ENCODE data around the gene NMU. TPM values are rescaled to one million over a fixed set of nuclear protein-coding genes. Genes with fewer than 3 reads are reported as not detected.

NMU gene
- total RNA-seq, 2 donors from 2014 or later: not detected

DNA sequence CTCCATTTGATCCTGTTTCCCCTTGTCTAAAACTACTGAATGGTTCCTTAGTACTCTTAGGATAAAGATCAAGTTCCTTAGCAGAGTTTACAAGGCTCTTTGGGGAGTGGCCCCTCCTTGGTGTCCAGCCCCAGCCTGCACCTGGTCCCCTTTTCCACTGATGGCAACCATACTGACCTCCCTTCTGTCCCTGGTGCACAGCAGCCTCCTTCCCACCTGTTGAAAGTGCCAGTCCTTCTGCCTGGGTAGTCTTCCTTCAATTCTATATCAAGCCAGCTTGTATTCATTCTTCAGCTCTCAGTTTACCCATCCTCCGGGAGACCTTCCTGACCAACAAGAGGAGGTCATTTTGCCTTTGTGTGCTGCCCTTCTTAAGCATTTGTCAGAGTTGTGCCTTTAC lies 30.4 kb upstream of the NMU start:
- DNase-seq (no peak), ATAC-seq (no peak)
- no peak overlapping the region for H3K4me3 ChIP-seq
- H3K36me3 ChIP-seq (replicated peaks in 1 of 2; ENCODE audit: insufficient read depth in 1 of 2, low read depth in 2 of 2): no peaks in the 10 kb centered on the region
- H3K27ac ChIP-seq: no peak overlapping the region
- TF ChIP-seq, protein P1, sequence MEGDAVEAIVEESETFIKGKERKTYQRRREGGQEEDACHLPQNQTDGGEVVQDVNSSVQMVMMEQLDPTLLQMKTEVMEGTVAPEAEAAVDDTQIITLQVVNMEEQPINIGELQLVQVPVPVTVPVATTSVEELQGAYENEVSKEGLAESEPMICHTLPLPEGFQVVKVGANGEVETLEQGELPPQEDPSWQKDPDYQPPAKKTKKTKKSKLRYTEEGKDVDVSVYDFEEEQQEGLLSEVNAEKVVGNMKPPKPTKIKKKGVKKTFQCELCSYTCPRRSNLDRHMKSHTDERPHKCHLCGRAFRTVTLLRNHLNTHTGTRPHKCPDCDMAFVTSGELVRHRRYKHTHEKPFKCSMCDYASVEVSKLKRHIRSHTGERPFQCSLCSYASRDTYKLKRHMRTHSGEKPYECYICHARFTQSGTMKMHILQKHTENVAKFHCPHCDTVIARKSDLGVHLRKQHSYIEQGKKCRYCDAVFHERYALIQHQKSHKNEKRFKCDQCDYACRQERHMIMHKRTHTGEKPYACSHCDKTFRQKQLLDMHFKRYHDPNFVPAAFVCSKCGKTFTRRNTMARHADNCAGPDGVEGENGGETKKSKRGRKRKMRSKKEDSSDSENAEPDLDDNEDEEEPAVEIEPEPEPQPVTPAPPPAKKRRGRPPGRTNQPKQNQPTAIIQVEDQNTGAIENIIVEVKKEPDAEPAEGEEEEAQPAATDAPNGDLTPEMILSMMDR (IDR thresholded peaks at IDR 0.05): no peak
- no peak for TF ChIP-seq POLR2A (IDR thresholded peaks at IDR 0.05)
- no peaks in the 10 kb centered on the region for H3K9me3 ChIP-seq
- no peaks in the 10 kb centered on the region for H3K27me3 ChIP-seq
- WGBS, 2 donors: 76 to 88% methylated on average over 1 of the region's 1 CpG
- H3K4me1 ChIP-seq: no peaks in the 10 kb centered on the region
- intact Hi-C loops (cut with DNase I): no loop called here

DNA sequence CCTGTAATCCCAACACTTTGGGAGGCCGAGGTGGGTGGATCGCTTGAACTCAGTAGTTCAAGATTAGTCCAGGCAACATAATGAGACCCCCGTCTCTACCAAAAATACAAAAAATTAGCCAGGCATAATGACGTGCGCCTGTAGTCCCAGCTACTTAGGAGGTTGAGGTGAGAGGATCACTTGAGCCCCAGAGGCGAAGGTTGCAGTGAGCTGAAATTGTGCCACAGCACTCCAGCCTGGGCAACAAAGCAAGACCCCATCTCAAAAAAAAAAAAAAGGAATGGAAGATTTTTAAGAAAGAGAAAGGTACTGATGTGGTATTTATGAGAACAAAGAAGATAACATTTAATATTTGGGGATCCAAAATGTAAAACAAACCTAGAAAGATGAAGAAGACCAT lies 27.0 kb upstream of the NMU start:
- 71 to 81% methylated on average over 6 of the region's 6 CpGs for WGBS, 2 donors
- TF ChIP-seq, protein P1 (IDR thresholded peaks at IDR 0.05): no peak
- no peak for TF ChIP-seq POLR2A (IDR thresholded peaks at IDR 0.05)
- intact Hi-C loops (cut with DNase I): no loop called here

DNA sequence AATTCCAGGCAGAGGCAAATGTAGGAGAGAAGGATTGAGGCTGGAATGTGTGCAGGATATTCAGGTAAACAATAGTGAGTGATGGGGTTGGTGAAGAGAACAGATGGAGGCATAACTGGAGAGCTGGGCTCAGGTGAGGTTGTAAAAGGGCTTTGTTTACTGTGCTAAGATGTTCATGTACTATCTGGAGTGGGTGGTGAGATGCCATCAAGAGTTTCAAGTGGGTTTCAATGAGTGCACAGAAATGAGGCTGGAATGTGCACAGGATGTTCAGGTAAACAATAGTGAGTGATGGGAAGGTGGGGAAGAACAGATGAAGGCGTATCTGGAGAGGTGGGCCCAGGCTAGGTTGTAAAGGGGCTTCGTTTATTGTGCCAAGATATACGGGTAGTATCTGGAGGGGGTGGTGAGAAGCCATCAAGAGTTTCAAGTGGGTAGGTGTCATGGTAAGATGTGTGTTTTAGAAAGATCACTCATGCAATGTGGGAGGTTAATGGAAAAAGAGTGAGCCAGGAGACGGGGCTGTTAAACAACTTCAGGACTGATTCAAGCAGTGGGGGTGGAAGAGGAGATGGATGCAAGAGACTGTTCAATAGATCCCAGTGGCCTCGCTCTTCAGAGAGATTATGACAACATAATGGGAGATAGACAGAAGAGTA lies 25.4 kb upstream of the NMU start:
- no peaks in the 10 kb centered on the region for H3K9me3 ChIP-seq
- 44% methylated on average over 5 of the region's 5 CpGs for WGBS, 2 donors
- H3K4me3 ChIP-seq: no peak overlapping the region
- H3K4me1 ChIP-seq: no peaks in the 10 kb centered on the region
- no peak for TF ChIP-seq POLR2A (IDR thresholded peaks at IDR 0.05)
- TF ChIP-seq, protein P1 (IDR thresholded peaks at IDR 0.05): no peak
- no peak for ATAC-seq
- intact Hi-C loops (cut with DNase I): no loop called here
- no peaks in the 10 kb centered on the region for H3K36me3 ChIP-seq (replicated peaks in 1 of 2; ENCODE audit: insufficient read depth in 1 of 2, low read depth in 2 of 2)
- H3K27ac ChIP-seq: no peak overlapping the region
- no peaks in the 10 kb centered on the region for H3K27me3 ChIP-seq
- DNase-seq: no peak

More for the DNA sequence above, 27.0 kb upstream of the NMU start:
- H3K4me1 ChIP-seq: no peaks in the 10 kb centered on the region
- DNase-seq: no peak
- no peaks in the 10 kb centered on the region for H3K9me3 ChIP-seq
- H3K4me3 ChIP-seq: no peak overlapping the region
- no peaks in the 10 kb centered on the region for H3K36me3 ChIP-seq (replicated peaks in 1 of 2; ENCODE audit: insufficient read depth in 1 of 2, low read depth in 2 of 2)
- no peak for ATAC-seq
- H3K27me3 ChIP-seq: no peaks in the 10 kb centered on the region
- H3K27ac ChIP-seq: no peak overlapping the region

DNA sequence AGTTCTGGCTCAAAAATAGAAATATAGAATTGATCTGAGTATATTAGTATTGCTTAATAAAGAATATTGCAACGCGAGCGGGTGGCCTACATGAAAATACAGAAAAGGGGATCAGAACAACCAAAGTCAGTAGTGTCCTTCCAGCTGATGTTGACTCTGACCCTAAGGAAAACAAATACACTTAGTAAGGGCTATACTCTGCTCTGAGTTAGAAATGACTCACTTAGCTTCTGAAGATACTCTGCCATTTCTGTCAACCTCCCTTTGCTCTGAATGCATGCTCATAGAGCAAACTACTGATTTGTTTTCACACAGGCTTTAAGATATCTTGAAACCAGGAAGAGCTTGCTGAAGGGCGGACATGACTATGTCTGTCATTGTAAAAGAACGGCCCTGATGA lies 22.6 kb upstream of the NMU start:
- 78 to 87% methylated on average over 5 of the region's 5 CpGs for WGBS, 2 donors
- intact Hi-C loops (cut with DNase I): no loop called here
- no peak for DNase-seq
- Histone ChIP-seq H3K36me3 (replicated peaks in 1 of 2; ENCODE audit: insufficient read depth in 1 of 2, low read depth in 2 of 2) (no peaks in the 10 kb centered on the region), H3K4me1 (no peaks in the 10 kb centered on the region), H3K27ac (no peak overlapping the region), H3K4me3 (no peak overlapping the region), H3K27me3 (no peaks in the 10 kb centered on the region), H3K9me3 (no peaks in the 10 kb centered on the region)
- TF ChIP-seq, protein P1 (IDR thresholded peaks at IDR 0.05): no peak
- TF ChIP-seq POLR2A (IDR thresholded peaks at IDR 0.05): no peak
- no peak for ATAC-seq

DNA sequence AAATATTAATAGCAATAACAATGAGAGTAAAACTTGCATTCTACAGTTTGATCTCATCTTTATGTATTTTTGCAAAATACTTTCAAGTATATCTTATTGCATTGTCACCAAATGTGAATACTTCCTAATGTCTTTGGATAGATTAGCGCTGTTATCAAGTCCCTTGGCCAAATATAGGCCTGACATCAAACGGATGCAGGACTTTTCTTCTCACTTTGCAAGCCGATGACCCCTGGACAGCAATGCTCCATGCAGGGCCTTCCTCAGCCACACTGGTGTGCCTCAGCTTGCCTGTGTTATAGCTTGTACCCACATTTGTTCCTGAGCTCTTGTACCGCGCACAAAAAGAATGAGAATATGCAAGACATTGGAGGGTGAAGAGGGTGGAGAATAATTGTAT lies 18.0 kb upstream of the NMU start:
- DNase-seq: no peak
- no peaks in the 10 kb centered on the region for H3K4me1 ChIP-seq
- H3K9me3 ChIP-seq: no peaks in the 10 kb centered on the region
- ATAC-seq: no peak
- H3K36me3 ChIP-seq (replicated peaks in 1 of 2; ENCODE audit: insufficient read depth in 1 of 2, low read depth in 2 of 2): no peaks in the 10 kb centered on the region
- 75 to 79% methylated on average over 5 of the region's 5 CpGs for WGBS, 2 donors
- H3K4me3 ChIP-seq: no peak overlapping the region
- TF ChIP-seq, protein P1 (IDR thresholded peaks at IDR 0.05): no peak
- TF ChIP-seq POLR2A (IDR thresholded peaks at IDR 0.05): no peak
- H3K27ac ChIP-seq: no peak overlapping the region
- H3K27me3 ChIP-seq: no peaks in the 10 kb centered on the region
- intact Hi-C loops (cut with DNase I): no loop called here
